ENCODE results near the gene GPR32.
"Not testable (repeated sequence)": the region's sequence is repeated elsewhere in the genome, so short reads cannot be mapped to it uniquely, and the experiment has no call there.

GPR32 gene

DNA sequence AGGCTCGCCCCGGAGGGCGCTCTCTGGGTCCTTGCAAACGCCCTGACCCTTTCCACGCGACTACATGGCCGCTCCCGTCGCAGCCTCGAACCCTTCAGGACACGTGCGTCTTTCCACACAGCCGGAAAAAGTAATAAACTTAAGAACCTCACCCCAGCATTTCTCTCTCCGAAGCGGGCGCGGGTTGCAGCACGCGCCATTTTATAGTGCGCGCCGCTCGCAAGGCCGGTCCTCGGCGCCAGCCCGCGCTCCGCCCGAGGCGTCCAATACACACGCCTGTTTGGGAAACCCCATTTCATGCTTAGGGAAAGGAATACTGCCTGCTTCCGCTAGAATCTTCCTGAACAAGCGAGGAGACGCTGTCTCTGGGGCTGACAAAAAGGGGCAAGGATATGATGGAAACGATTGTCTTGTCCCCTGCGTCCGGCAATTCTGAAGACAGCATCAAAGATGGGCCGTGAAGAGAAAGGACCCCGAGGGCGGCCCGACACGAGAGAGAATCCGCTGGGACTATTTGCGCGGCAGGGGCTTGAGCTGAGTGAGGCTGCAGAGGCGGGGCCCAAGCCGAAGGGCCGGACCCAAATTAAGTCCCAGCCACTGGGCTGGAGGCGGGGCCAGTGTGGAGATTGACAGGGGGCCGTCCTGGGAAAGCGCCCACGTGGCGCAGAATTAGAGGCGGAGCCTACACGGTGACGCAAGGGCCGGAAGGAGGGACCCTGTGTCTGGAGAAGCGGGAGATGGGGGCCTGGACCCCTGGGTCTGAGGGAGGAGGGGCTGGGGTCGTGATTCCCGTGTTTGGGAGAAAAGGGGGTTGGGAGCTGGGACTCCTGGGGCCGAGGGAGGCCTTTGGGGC, 34.4 kb downstream of the GPR32 start:
- peak; percentile 99 for DNase-seq

GRCh38 chr19:50808856-50809255, 38.6 kb downstream of the GPR32 start:
- DNase-seq = no peak

- not testable (repeated sequence) for DNase-seq
These were observed 41.5 kb downstream of the GPR32 start for GRCh38 chr19:50811622-50812238.

GRCh38 chr19:50812474-50812873, 42.2 kb downstream of the GPR32 start:
- DNase-seq = no peak

DNA sequence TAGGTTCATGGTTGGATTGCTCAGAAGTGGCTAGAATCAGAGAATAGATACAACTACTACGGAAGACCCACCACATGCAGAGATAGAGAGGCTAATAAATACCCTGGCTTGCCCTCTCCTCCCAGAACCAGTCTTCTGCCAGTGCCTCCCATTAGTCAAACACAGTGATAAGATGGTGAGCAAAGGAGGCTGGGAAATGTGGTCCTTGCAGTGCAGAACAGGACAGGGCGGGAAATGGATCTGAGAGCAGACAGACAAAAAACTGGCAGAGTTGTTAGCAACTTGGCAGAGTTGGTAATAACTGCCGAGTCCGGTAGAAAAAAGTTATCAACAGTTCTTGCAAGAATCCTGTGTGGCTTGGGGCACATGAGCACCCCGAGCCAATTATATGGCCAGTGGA, 44.6 kb downstream of the GPR32 start:
- no peak for DNase-seq

DNA sequence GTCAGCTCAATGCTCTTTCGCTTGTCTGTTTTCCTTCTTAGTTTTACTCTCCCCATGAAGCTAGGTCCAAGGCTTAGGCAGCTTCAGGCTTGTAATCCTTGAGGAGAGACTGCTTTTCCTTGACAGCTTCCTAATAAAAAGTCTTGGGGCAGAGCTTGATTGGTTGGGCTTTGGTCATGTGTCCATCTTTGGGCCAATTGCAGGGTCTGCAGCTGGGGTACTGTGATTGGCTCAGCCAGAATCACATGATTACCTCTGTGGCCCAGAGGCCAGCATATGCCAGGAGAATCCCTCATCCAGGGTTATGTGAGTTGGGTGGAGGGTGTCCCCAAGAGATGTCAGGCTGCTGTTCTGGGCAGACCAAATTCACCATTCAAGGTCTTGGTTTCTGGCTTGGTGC, 45.2 kb downstream of the GPR32 start:
- no peak for DNase-seq

- peak; percentile 84 for DNase-seq
These were observed 47.9 kb downstream of the GPR32 start for GRCh38 chr19:50817941-50818858.

GRCh38 chr19:50818859-50819472, 48.7 kb downstream of the GPR32 start:
- no peak for DNase-seq

GRCh38 chr19:50819636-50820035, 49.4 kb downstream of the GPR32 start:
- no peak for DNase-seq

DNA sequence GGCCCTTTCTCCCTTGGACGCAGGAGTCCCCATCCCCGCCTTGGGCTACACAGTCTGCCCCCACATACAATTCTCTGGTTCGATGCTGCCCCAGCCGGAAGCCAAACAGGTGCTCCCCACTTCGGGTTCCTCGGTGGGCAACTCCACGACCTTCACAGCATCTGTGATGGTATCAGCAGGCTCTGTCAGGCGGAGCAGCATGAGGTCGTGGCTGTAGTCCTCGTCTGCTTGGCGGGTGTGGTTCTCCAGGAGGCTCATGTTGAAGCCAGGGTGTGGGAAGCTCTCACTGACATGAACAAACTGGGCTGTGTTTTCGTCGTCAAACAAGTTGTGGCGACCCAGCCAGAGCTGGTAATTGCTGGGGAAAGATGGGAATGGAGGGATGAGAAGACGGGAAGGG, 49.8 kb downstream of the GPR32 start:
- no peak for DNase-seq

- no peak for DNase-seq
These were observed 50.4 kb downstream of the GPR32 start for GRCh38 chr19:50820549-50821247.

DNA sequence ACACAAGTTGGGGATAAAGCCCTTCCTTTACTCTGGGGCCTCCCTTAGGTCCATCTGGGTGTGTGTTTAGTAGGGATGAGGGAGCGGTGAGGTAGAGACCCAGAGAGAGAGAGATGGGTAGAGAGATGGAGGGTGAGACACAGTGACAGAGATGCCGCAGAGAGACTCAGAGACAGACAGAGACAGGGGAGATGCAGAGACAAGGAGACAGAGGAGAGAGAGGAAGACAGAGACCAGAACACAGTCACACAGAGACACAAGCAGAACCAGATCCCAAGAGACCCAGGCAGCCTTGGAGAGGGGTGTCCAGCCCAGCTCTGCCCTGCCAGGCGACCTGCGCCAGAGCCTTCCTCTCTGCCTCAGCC, 51.0 kb downstream of the GPR32 start:
- DNase-seq = no peak
